Measurements from ENCODE around the gene ALK. TPM values are rescaled to one million over a fixed set of nuclear protein-coding genes. Genes with fewer than 3 reads are reported as not detected.
A peak's percentile ranks its signal among the peaks of the same experiment; 100 is the strongest.
"Not testable (repeated sequence)": the region's sequence is repeated elsewhere in the genome, so short reads cannot be mapped to it uniquely, and the experiment has no call there.

ALK gene
- total RNA-seq, 1 donor from 2014 or later, result 0.16 TPM

DNA sequence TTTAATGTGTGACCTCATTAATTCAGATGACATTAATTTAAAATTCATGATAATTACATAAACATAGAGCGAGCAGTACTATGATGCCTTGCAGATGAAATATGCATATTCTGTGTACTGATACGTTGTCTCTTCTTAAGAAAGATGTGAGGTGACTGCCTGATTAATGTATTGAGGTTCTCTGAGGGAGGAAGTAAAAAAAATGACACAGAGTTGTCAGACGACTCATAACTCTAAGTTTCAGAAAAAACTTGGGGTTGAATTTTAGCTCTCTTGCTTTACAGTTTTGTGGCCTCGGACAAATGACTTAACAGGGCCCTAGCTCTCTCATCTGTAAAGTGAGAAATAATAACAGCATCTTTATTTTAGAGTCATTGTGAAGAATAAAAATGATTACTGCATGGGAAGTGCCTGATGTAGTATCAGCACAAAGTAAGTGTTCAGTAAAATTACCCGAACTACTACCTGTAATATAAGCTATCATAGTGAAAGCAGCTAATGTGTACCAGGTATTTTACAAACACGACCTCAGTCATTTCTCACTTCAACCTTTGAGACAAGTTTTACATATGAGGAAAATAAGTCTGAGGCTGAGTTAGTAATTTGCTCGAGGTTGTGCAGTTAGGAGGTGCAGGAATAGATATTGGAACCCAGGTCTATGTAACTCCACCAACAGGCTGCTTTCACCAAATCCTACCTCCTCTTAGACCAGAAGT, 65.3 kb downstream of the ALK start:
- ATAC-seq (ENCODE audit: poor library complexity) (no peak), DNase-seq (no peak)
- intact Hi-C loops (cut with DNase I), result no loop called here

DNA sequence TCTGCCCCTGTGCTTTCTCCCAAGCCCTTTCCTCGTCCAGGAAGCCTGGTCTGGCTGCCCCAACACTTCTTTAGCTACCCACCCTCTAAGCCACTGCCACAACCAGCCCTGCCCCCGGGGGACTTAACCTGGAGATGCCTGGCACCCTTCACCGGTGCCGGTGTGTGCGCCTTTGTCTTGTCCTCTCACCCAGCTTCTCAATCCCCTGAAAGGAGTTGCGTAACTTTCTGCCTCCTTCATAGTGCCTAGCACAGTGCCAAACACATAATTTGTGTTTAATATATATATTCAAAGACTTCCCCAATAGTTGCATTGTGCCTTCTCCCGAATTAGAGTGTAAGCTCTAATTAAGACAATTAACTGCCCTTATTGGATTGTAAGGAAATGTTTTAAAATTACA, 70.6 kb downstream of the ALK start:
- ATAC-seq (ENCODE audit: poor library complexity), result no peak
- intact Hi-C loops (cut with DNase I), result no loop called here
- DNase-seq, result no peak

DNA sequence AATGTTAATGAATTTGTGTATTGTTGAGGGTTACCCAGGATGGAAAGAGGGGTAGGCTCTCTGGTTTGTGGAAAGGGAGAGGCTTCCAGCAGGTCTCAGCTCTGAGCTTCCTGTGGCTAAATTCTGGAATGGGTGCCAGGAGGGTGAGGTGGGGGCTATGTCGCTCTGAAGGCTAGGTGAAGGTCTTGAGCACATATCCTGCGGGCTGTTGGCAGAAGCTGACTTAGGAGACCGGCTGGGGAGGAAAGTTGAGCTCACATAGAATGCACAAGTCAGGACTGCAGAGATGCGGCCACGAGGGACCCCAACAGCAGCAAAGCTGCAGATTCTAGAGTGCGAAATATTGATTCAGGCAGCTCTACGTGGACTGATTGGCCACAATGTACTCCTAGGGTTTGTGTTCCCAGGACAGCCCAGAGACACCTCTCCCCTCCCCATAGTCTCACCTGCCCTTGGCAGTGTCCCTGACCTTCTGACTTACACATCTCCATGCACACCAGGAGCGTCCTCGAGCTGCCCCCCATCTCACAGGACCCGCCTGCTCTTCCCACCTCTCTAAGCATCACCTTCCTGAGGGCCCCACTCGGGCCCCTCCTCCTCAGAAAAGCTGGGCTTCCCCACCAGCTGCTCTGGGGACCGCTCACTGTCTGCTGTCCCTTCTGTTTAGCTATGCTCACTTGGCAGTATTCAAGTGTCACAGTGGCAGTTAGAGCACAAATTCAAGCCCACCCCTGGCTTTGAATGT, 72.6 kb downstream of the ALK start:
- no peak for DNase-seq
- intact Hi-C loops (cut with DNase I), result no loop called here
- ATAC-seq (ENCODE audit: poor library complexity), result no peak

DNA sequence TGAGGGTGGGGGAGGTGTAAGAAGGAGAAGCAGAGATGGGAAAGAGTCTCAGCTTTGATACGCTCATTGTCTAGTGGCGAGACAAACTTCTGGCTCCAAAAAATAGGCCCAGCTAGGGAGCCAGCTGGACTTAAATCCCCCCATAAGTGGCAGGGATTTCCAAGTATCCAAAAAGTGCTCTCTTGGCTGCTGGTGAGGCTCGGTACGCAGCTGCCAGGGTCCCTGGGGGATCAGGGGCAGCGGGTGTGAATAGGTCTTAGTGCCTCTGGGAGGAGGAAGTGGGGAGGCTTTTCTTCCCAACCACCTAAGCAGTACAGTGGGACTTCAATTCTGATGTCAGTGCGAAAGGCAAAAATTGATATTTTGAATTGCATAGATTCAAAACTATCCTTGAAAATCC, 73.5 kb downstream of the ALK start:
- DNase-seq (no peak), ATAC-seq (ENCODE audit: poor library complexity) (no peak)
- intact Hi-C loops (cut with DNase I), result no loop called here

GRCh38 chr2:29844713-29845326, 76.6 kb downstream of the ALK start:
- intact Hi-C loops (cut with DNase I), result loop anchor here (5.0 kb wide), 2 partner anchors 533 to 888 kb away; no protein-coding TSS in a partner anchor
- DNase-seq (no peak), ATAC-seq (ENCODE audit: poor library complexity) (no peak)

DNA sequence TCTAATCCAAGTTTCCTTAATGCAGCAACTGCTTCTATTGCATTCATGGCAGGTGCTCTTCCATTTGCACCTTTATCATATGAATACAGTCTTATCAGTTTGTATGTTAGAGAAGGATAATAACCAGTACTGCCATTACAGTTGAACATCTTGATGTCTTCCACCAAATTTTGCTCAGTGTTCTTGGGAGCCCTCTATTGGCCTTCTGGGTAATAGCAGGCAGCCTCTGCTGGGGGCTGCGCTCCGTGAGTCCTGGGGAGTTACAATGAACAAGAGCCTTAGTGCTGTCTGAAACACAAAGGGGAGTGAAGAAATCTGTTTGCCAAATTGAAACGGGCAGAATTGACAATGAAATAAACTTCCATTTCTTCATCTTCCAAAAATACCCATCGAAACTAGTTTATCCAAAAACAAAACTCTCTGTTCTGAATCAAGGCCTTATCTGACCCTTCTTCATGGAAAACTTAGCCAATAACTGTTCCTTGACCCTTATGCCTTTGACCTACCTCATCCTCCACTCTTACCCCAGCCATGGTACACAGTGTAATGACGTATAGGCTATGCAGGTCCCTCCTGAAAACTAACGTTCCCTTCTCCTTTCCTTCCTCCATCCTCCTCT, 79.9 kb downstream of the ALK start:
- intact Hi-C loops (cut with DNase I), result loop anchor here (5.0 kb wide), 2 partner anchors 529 to 884 kb away; no protein-coding TSS in a partner anchor
- DNase-seq (no peak), ATAC-seq (ENCODE audit: poor library complexity) (peak; percentile 43)

DNA sequence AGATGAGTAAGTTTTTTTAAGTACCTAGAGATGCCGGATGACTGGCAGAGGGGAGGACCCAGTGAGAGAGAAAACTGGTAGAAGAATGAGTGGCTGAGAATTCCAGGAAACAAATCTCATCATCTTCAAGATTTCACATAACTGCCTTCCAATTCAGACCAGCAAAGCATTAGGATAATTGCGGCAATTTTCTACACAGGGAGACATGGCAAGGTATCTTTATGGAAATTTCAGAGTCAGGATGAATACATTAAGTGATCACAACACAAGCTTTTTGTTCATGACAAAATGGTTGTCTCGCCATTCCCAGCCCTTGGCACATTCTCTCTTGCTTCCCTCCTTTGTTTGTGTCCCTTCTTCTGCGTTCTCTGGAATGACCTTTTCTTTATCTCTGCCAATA, 82.1 kb downstream of the ALK start:
- DNase-seq, result no peak
- intact Hi-C loops (cut with DNase I), result no loop called here
- ATAC-seq (ENCODE audit: poor library complexity), result no peak

DNA sequence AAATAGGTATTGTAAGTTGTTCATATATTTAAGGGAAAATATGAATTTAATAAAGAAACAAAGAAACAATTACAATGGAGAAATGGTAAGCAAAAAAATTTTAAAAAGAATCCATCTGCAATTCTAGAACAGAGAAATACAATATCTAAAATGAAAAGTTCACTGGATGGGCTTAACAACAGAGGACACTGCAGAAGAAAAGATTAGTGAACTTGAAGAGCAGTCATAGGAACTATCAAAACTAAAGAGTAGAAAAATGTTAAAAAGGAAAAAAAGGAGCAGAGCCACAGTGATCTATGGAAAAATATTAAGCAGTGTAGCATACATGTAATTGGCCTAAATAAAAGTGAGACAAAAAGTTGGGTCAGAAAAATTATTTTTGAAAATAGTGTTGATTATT, 83.5 kb downstream of the ALK start:
- intact Hi-C loops (cut with DNase I), result no loop called here
- DNase-seq, result no peak
- no peak for ATAC-seq (ENCODE audit: poor library complexity)

DNA sequence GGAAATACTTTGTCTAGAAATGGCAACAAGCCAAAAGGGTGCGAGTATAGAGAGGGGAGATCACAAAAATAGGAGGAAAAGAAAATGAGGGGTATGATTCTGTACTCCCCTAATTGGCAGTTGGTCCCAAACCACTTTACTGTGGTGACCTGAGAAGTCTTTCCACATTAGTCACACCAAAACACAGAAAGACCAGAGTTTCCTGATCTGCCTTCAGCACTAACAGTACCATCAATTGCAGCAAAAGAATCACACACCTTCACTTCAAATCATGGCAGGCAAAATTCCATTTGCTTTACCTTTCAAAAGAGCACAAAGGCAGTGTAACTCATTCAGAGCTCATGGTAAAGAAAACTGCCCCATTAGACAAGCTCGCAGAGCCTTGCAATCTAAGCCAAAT, 86.8 kb downstream of the ALK start:
- ATAC-seq (ENCODE audit: poor library complexity), result no peak
- intact Hi-C loops (cut with DNase I), result no loop called here
- DNase-seq, result no peak

GRCh38 chr2:29834036-29834540, 87.3 kb downstream of the ALK start:
- intact Hi-C loops (cut with DNase I), result no loop called here
- ATAC-seq (ENCODE audit: poor library complexity), result no peak
- DNase-seq, result no peak

DNA sequence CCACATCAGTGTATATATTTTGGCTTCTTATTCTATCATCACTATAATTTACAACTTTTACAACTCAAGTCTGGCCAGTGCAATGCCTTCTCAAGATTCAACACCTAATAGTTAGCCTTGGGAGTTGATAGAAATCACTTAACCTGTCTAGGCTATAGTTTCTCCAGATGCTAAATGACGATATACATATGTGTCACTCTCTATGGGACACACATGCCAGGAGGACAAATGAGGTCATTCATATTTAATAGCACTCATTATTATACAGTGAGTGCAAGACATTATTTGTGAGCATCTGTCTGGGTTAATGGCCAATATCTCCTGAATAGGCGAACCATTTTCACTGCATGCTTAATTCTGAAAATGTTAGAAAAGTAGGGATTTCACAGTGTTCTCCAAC, 89.8 kb downstream of the ALK start:
- intact Hi-C loops (cut with DNase I), result no loop called here
- DNase-seq (no peak), ATAC-seq (ENCODE audit: poor library complexity) (no peak)

- intact Hi-C loops (cut with DNase I), result no loop called here
- DNase-seq (no peak), ATAC-seq (ENCODE audit: poor library complexity) (no peak)
Measured at GRCh38 chr2:29829841-29830240, 91.5 kb downstream of the ALK start.

GRCh38 chr2:29824145-29824544, 97.2 kb downstream of the ALK start:
- intact Hi-C loops (cut with DNase I); DNase-seq; ATAC-seq (ENCODE audit: poor library complexity): not testable (repeated sequence)

GRCh38 chr2:29821591-29821990, 99.8 kb downstream of the ALK start:
- ATAC-seq (ENCODE audit: poor library complexity) (no peak), DNase-seq (no peak)
- intact Hi-C loops (cut with DNase I), result no loop called here

- DNase-seq (no peak), ATAC-seq (ENCODE audit: poor library complexity) (no peak)
- intact Hi-C loops (cut with DNase I), result no loop called here
Measured at GRCh38 chr2:29819570-29819969, 101.8 kb downstream of the ALK start.

- DNase-seq, result no peak
- intact Hi-C loops (cut with DNase I), result no loop called here
Measured at GRCh38 chr2:29817801-29818680, 103.3 kb downstream of the ALK start.

GRCh38 chr2:29817299-29817698, 104.1 kb downstream of the ALK start:
- no peak for ATAC-seq (ENCODE audit: poor library complexity)
- DNase-seq, result no peak
- intact Hi-C loops (cut with DNase I), result no loop called here

More at GRCh38 chr2:29817801-29818680, 103.3 kb downstream of the ALK start:
- ATAC-seq (ENCODE audit: poor library complexity), result no peak

GRCh38 chr2:29816651-29817050, 104.7 kb downstream of the ALK start:
- ATAC-seq (ENCODE audit: poor library complexity) (no peak), DNase-seq (no peak)
- intact Hi-C loops (cut with DNase I), result no loop called here
